Measurements from ENCODE around the gene CCSER1. TPM values are rescaled to one million over a fixed set of nuclear protein-coding genes. Genes with fewer than 3 reads are reported as not detected.
"Not testable (repeated sequence)": the region's sequence is repeated elsewhere in the genome, so short reads cannot be mapped to it uniquely, and the experiment has no call there.

The CCSER1 gene
- total and polyA plus RNA-seq, 2 experiments from 2014 or later = 2.9 to 3.4 TPM

- not testable (repeated sequence) for H3K4me2 ChIP-seq; H3K27me3 ChIP-seq (ENCODE audit: insufficient read depth); H3K4me1 Mint-ChIP-seq; H3K79me2 ChIP-seq (replicated peaks; ENCODE audit: insufficient read depth); H3K27ac ChIP-seq (ENCODE audit: low read depth); H3K4me1 ChIP-seq (ENCODE audit: insufficient read depth); H4K20me1 ChIP-seq (replicated peaks; ENCODE audit: insufficient read depth); H3F3A ChIP-seq (replicated peaks; ENCODE audit: low read depth); H3K27ac Mint-ChIP-seq; H2AFZ ChIP-seq; H3K9me3 Mint-ChIP-seq; H3K27me3 Mint-ChIP-seq (ENCODE audit: insufficient read depth, low read depth, poor library complexity); H3K4me3 Mint-ChIP-seq; ATAC-seq; DNase-seq (ENCODE audit: low spot score); H3K4me3 ChIP-seq; H3K36me3 ChIP-seq (ENCODE audit: insufficient read depth)
- H3K36me3 Mint-ChIP-seq (ENCODE audit: low read depth) = peaks cover 24% of the 10 kb centered on the region; the same call in 2 of the 3 replicates
- peaks cover 12% of the 10 kb centered on the region; the same call in 1 of the 2 replicates for H3K9me2 ChIP-seq (ENCODE audit: insufficient read depth)
Measured at GRCh38 chr4:90838859-90839258, 711.7 kb downstream of the CCSER1 start.

GRCh38 chr4:90840291-90840690 is 713.1 kb downstream of the CCSER1 start:
- no peak for ATAC-seq
- no peaks in the 10 kb centered on the region for H3K36me3 ChIP-seq (ENCODE audit: insufficient read depth)
- H3K27ac ChIP-seq (ENCODE audit: low read depth) = no peak overlapping the region
- no peak for DNase-seq (ENCODE audit: low spot score)
- no peak overlapping the region for H2AFZ ChIP-seq
- Mint-ChIP-seq H3K4me1 (peaks cover 4% of the 10 kb centered on the region; the same call in 2 of the 3 replicates), H3K4me3 (no peak overlapping the region), H3K27ac (no peak overlapping the region), H3K27me3 (ENCODE audit: insufficient read depth, low read depth, poor library complexity) (peaks cover 2% of the 10 kb centered on the region), H3K36me3 (ENCODE audit: low read depth) (peaks cover 24% of the 10 kb centered on the region; the same call in 2 of the 3 replicates), H3K9me3 (no peaks in the 10 kb centered on the region; the same call in 2 of the 3 replicates)
- H4K20me1 ChIP-seq (replicated peaks; ENCODE audit: insufficient read depth) = no peaks in the 10 kb centered on the region
- H3F3A ChIP-seq (replicated peaks; ENCODE audit: low read depth) = no peaks in the 10 kb centered on the region
- H3K4me3 ChIP-seq = no peak overlapping the region
- H3K79me2 ChIP-seq (replicated peaks; ENCODE audit: insufficient read depth) = no peaks in the 10 kb centered on the region
- no peak overlapping the region for H3K4me2 ChIP-seq
- H3K27me3 ChIP-seq (ENCODE audit: insufficient read depth) = no peaks in the 10 kb centered on the region
- H3K4me1 ChIP-seq (ENCODE audit: insufficient read depth) = no peaks in the 10 kb centered on the region; the same call in 1 of the 2 replicates
- peaks cover 12% of the 10 kb centered on the region; the same call in 1 of the 2 replicates for H3K9me2 ChIP-seq (ENCODE audit: insufficient read depth)
- TF ChIP-seq ZNF114 (CRISPR knock-in tag; IDR thresholded peaks at IDR 0.05) (no peak), POLR2AphosphoS5 (IDR thresholded peaks at IDR 0.05; ENCODE audit: low read depth) (no peak), EZH2phosphoT487 (IDR thresholded peaks at IDR 0.05; ENCODE audit: unreplicated experiment) (no peak), ZNF331 (CRISPR knock-in tag; IDR thresholded peaks at IDR 0.05; ENCODE audit: low read depth) (no peak), ZNF462 (CRISPR knock-in tag; IDR thresholded peaks at IDR 0.05) (no peak), NANOG (IDR thresholded peaks at IDR 0.05; ENCODE audit: borderline replicate concordance) (no peak), STAT1 (IDR thresholded peaks at IDR 0.05; ENCODE audit: unreplicated experiment) (no peak), EZH2 (IDR thresholded peaks at IDR 0.05; ENCODE audit: low read depth, unreplicated experiment) (no peak), JUNB (IDR thresholded peaks at IDR 0.05; ENCODE audit: unreplicated experiment) (no peak), ETS1 (IDR thresholded peaks at IDR 0.05) (no peak), CREB1 (CRISPR knock-in tag; IDR thresholded peaks at IDR 0.05; ENCODE audit: low read depth) (no peak)
- TF ChIP-seq, protein P1, sequence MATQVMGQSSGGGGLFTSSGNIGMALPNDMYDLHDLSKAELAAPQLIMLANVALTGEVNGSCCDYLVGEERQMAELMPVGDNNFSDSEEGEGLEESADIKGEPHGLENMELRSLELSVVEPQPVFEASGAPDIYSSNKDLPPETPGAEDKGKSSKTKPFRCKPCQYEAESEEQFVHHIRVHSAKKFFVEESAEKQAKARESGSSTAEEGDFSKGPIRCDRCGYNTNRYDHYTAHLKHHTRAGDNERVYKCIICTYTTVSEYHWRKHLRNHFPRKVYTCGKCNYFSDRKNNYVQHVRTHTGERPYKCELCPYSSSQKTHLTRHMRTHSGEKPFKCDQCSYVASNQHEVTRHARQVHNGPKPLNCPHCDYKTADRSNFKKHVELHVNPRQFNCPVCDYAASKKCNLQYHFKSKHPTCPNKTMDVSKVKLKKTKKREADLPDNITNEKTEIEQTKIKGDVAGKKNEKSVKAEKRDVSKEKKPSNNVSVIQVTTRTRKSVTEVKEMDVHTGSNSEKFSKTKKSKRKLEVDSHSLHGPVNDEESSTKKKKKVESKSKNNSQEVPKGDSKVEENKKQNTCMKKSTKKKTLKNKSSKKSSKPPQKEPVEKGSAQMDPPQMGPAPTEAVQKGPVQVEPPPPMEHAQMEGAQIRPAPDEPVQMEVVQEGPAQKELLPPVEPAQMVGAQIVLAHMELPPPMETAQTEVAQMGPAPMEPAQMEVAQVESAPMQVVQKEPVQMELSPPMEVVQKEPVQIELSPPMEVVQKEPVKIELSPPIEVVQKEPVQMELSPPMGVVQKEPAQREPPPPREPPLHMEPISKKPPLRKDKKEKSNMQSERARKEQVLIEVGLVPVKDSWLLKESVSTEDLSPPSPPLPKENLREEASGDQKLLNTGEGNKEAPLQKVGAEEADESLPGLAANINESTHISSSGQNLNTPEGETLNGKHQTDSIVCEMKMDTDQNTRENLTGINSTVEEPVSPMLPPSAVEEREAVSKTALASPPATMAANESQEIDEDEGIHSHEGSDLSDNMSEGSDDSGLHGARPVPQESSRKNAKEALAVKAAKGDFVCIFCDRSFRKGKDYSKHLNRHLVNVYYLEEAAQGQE (IDR thresholded peaks at IDR 0.05; ENCODE audit: unreplicated experiment) = no peak
